Measurements from ENCODE around the gene FIBIN.
"Not testable (repeated sequence)": the region's sequence is repeated elsewhere in the genome, so short reads cannot be mapped to it uniquely, and the experiment has no call there.

The FIBIN gene

GRCh38 chr11:26993965-26994457 lies at the start of gene FIBIN:
Gene FIBIN, plus strand, starts transcription at chr11:26994112. Its CDS starts 415 bp downstream, at chr11:26994527.
- no peak for DNase-seq

DNA sequence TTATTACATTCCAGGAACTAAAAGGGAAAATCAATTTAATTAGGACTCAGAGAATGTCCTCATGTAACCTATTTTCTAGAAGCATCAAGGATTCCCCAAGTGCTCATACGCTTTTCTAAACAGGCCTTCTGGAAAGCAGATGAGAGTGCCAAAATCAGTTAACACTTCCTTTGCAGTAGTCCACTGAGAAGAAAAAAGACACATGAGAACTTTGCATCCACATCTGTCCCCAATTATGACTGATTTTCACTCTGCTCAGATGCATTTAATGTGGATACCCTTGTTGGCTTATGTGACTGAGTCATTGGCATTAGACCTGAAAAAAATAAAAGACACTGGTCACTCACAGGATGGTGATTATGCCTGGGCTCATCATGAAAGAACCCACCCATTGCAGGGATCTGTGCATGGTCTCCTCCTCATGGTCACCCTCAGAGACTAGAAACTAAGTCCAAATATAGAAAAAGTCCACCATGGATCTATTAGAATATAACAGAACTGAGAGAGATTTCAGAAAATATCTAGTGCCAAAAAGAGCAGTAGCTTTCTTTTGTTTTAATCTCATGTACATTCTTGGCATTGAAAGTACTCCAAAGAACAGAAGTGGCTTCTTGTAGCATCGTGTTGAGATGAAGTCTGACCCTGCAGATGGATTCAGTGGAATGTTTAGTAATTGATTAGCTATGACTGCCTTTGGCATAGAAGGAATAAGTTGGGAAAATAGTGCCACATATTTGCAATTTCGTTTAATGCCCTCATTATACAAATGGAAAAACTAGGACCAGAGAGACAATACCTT lies 48.8 kb upstream of the FIBIN start:
- no peak for DNase-seq

GRCh38 chr11:26946257-26946716 lies 47.6 kb upstream of the FIBIN start:
- no peak for DNase-seq

- DNase-seq = no peak
Measured at GRCh38 chr11:26947379-26947844, 46.5 kb upstream of the FIBIN start.

DNA sequence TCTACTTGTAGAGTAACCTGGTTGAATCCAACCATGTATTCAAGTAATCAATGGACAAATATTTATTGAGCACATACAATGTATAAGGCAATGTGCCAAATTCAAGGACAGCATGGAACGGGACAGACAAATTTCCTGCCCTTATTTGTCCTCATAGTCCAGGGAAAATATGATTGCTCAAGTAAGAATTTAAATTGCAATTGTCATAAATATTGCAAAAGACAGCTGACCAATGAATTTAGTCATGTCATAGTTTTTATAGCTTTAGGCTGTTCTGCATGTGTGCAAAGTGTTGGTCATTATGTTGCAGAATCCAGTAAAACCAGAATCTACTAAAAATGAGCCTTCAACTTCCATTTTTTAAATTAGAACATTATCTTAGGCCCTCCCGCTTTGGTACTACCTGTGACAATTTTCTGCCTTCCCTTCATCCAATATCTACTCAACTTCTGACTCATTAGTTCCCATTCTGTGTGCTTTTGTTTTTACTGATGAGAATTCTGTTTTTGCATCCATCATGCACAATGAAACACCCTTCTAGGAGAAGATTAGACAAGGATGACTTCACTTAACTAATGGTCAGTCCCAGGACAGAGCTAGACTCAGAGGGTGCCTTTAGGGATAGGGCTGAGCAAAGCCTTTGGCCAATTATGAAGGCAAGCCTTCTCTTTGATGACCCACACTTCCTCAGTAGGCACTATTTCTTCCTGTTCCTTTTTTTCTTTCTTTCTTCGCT lies 45.8 kb upstream of the FIBIN start:
- DNase-seq = no peak

GRCh38 chr11:26948881-26949280 lies 45.0 kb upstream of the FIBIN start:
- no peak for DNase-seq

DNA sequence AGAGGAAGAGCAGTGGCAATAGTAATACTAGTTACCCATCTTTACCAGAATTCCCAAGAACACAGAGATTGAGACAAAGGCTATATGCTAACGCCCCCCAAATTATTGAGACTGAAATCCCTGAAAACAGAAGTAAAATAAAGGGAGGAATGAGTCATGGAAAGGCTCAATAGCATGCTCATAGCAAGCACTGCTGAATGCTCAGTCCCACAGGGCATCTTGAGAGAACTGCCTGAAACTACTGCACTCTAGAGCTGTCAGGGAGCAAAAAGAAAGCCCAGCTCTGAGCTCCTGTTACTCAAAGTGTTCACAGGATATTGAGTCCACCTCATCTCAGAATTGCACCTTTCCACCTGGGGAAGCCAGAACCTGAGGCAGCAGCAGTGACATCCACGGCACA lies 44.1 kb upstream of the FIBIN start:
- no peak for DNase-seq

GRCh38 chr11:26950260-26950719 lies 43.6 kb upstream of the FIBIN start:
- DNase-seq = no peak

DNA sequence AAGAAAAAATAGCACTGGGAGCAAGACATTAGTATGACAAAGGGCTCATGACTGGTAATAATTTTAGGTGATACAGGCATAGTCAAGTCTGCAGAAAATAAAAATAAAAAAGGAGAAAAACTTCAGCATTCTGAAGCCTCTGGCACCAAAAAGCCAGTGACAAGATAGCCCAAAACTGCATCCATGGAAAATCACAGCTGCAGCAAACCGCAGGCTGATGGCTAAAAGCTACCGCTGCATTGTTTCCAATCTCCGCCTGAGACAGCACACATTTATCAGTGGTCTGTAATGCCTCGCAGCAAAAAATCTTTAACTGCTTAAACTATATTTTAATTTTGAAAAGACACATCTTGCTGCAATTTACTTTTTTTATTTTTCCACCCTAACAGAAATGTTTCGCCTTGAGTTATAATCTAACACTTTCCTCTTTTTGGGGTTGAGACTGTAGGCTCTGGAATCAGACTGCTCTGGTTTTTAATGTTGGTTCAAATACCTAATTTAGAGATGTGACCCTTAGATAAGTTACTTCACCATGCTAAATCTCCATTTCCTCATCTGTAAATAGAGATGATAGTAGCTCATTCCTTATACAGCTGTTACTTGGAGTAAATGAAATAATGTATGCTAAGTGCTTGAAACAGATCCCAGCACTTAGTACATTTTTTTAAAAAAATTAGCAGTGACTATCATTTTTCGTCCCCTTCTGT lies 42.0 kb upstream of the FIBIN start:
- no peak for DNase-seq

- DNase-seq = no peak
Measured at GRCh38 chr11:26953770-26954392, 40.0 kb upstream of the FIBIN start.

DNA sequence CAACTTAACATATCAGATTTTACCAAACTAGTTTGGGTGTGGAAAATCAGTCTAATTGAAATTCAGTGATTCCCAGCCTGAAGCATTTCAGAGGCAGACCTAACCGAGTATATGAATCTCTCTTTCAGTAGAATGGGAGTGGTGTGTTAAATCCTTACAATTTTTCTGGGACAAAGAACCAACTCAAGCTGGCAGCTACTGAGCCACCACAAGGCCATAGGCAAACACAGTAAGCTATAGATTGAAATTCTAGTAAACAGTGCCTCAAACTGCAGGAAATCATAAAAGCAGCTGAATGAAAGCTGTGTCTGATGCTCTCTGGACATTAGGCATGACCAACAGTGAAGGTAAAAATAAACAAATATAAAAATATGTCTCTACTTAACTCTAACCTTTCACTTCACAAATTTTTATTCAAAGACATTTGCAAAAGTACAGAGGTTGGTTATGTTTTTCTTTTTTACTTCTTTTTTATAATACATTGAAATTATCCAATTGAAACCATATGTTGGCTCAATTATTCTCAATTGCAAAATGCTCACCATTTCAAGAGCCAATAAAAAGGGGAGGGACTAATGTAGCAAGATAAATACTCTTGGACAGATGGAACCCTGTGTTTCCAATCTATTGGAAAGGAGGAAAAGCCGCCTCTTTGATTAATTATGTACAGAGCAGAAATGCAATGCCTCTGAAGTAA lies 35.8 kb upstream of the FIBIN start:
- no peak for DNase-seq

- DNase-seq = no peak
Measured at GRCh38 chr11:26958702-26959049, 35.2 kb upstream of the FIBIN start.

- DNase-seq = no peak
Measured at GRCh38 chr11:26960281-26960680, 33.6 kb upstream of the FIBIN start.

- no peak for DNase-seq
Measured at GRCh38 chr11:26963764-26964163, 30.1 kb upstream of the FIBIN start.

DNA sequence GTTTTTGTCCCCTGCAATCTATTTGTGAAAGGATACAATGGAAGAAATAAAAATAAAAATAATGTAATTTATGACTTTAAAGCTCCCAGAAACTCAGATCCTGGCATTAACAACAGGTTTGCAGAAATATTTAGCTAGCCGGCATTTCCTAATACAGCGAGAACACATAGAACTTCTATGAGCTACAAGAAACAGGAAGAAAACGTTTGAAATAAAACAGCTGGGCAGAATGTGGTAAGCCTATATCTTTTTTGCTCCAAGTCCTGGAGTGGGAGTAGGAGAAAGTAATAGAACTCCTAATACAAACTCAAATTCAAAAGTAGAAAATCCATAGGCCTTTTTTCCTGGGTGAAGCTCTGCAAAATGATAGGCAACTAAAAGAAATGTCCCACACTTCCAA lies 29.6 kb upstream of the FIBIN start:
- no peak for DNase-seq

DNA sequence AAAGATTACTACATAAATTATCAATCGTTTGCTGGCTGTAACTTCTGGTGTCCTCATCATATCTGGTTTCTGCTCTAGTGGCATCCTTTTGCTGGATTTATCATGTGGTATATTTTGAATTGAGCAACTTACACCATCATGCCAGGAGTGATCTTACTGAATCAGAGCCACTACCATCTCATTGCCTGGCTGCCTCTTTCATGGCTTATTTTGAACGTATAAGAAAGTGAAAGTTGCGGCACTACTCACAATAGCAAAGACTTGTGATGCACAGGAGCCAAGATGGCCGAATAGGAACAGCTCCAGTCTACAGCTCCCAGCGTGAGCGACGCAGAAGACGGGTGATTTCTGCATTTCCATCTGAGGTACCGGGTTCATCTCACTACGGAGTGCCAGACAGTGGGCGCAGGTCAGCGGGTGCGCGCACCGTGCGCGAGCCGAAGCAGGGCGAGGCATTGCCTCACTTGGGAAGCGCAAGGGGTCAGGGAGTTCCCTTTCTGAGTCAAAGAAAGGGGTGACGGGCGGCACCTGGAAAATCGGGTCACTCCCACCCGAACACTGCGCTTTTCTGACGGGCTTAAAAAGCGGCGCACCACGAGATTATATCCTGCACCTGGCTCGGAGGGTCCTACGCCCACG lies 28.9 kb upstream of the FIBIN start:
- not testable (repeated sequence) for DNase-seq

DNA sequence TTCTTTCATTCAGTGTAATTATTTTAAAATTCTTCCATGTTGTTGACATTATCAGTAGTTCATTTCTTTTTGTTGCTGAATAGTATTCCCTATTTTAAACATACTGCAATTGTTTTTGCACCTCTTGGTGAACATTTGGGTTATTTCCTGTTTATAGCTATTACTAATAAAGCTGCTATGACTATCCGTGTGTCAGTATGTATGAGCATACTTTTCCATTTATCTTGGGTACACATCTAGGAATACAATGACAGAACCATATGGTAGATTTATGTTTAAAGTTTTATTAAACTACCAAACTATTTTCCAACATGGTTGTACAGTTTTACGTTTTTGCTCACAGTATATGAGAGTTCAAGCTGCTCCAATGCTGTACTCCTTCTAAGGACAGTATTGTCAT lies 22.0 kb upstream of the FIBIN start:
- no peak for DNase-seq

GRCh38 chr11:26974069-26974783 lies 19.7 kb upstream of the FIBIN start:
- DNase-seq = no peak

- no peak for DNase-seq
Measured at GRCh38 chr11:26974996-26975395, 18.9 kb upstream of the FIBIN start.

GRCh38 chr11:26976389-26976788 lies 17.5 kb upstream of the FIBIN start:
- no peak for DNase-seq

- DNase-seq = not testable (repeated sequence)
Measured at GRCh38 chr11:26977209-26977608, 16.7 kb upstream of the FIBIN start.
